HG02970 (cell line): ENCODE data around the gene GRK5.
"Not testable (repeated sequence)": the region's sequence is repeated elsewhere in the genome, so short reads cannot be mapped to it uniquely, and the experiment has no call there.

ENCODE experiments used
- ATAC-seq: cut with Tn5 transposase; IDR thresholded peaks from one replicate; pipeline ENCODE4 v1.9.1; 2021; ENCODE audit warnings: mild to moderate bottlenecking, moderate library complexity, moderate number of reproducible peaks; ENCODE audit not compliant: unreplicated experiment, low FRiP score

Gene GRK5

GRCh38 chr10:119269737-119270136, 62.4 kb downstream of the GRK5 start:
- ATAC-seq = no peak

- ATAC-seq = no peak
These were observed 63.5 kb downstream of the GRK5 start for GRCh38 chr10:119270762-119271366.

- not testable (repeated sequence) for ATAC-seq
These were observed 65.0 kb downstream of the GRK5 start for GRCh38 chr10:119272338-119272734.

- no peak for ATAC-seq
These were observed 65.4 kb downstream of the GRK5 start for GRCh38 chr10:119272736-119273135.

- no peak for ATAC-seq
These were observed 66.0 kb downstream of the GRK5 start for GRCh38 chr10:119273413-119273812.

GRCh38 chr10:119274519-119275045, 67.2 kb downstream of the GRK5 start:
- ATAC-seq = no peak

GRCh38 chr10:119275085-119275484, 67.7 kb downstream of the GRK5 start:
- no peak for ATAC-seq

GRCh38 chr10:119276194-119276593, 68.8 kb downstream of the GRK5 start:
- not testable (repeated sequence) for ATAC-seq

GRCh38 chr10:119278126-119278709, 70.8 kb downstream of the GRK5 start:
- ATAC-seq = no peak

GRCh38 chr10:119279441-119279840, 72.1 kb downstream of the GRK5 start:
- ATAC-seq = no peak

- ATAC-seq = no peak
These were observed 74.3 kb downstream of the GRK5 start for GRCh38 chr10:119281581-119282071.

- ATAC-seq = no peak
These were observed 75.1 kb downstream of the GRK5 start for GRCh38 chr10:119282446-119282845.

GRCh38 chr10:119283387-119283786, 76.0 kb downstream of the GRK5 start:
- no peak for ATAC-seq

- ATAC-seq = no peak
These were observed 76.4 kb downstream of the GRK5 start for GRCh38 chr10:119283818-119284217.

GRCh38 chr10:119284679-119285096, 77.3 kb downstream of the GRK5 start:
- no peak for ATAC-seq

GRCh38 chr10:119285495-119286267, 78.3 kb downstream of the GRK5 start:
- no peak for ATAC-seq

- ATAC-seq = no peak
These were observed 79.1 kb downstream of the GRK5 start for GRCh38 chr10:119286516-119286915.

GRCh38 chr10:119286983-119287633, 79.7 kb downstream of the GRK5 start:
- no peak for ATAC-seq

- ATAC-seq = no peak
These were observed 81.2 kb downstream of the GRK5 start for GRCh38 chr10:119288574-119289001.

GRCh38 chr10:119289227-119289920, 82.0 kb downstream of the GRK5 start:
- no peak for ATAC-seq
